HG02973 (cell line): ENCODE results near the gene FAM9B.

Experiments used
- ATAC-seq: cut with Tn5 transposase; IDR thresholded peaks from one replicate; pipeline ENCODE4 v1.9.1; 2021; ENCODE audit warnings: moderate library complexity; ENCODE audit not compliant: unreplicated experiment

The FAM9B gene

DNA sequence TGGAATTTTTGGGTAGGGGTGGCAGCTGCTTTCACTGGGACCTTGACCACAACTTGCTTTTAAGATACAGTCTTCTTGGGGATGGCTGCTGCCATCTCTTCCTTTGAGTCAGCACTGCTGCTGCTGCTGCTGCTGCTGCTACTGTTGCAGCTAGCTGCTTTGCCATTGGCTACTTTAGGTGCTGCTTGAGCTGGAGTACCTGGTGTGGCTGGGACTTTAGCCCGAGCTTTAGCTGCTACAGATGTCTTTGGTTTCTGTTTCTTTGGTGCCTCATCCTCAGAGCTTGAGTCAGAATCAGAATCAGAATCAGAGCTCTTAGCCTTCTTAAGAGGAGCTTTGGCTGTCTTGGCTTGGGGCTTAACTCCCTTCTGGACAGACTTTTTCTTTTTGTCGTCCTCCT lies 52.2 kb downstream of the FAM9B start:
- no peak for ATAC-seq

DNA sequence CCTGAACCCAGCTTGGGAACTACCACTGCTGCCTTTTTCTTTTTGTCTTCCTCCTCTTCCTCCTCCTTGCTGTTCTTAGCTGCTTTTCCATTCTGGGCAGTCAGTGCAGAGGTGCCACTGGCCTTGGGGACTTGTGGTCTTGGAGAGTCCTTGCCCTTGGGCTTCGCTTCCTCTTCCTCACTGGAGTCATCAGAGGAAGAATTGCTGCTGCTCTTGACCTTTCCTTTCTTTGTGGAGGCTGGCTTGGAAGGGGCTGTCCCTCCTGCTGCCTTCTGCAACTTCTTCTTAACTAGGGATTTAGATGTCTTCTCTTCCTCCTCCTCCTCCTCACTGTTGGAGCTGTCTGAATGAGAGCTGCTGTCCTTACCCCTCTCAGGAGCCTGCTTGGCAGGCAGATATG lies 53.2 kb downstream of the FAM9B start:
- no peak for ATAC-seq
